Measurements from ENCODE around the gene BTBD6.

The BTBD6 gene

DNA sequence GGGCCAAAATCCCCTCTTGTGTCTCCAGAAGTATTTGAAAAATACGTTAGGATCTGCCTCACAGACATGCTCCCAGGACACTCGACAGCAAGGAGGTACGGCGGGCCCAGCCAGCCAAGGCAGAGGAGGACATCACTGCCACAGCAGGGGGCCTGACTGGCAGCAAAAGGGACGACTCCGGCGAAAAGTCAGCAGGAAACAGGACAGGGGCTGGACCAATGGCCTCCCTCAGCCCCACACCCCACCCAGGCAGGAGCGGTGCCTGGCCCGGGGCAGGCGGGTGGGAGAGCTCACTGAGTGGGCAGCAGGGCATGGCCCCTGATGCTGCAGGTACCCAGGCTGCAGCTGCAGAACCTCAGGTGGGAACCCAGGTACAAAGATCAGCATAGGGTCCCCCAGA lies 34.7 kb downstream of the BTBD6 start:
- no peak for ATAC-seq (ENCODE audit: insufficient read depth, low read depth)
- Histone ChIP-seq H2AFZ (ENCODE audit: low read depth, low read length) (no peak overlapping the region), H3K4me3 (ENCODE audit: low read depth in 1 of 2, low read length in 2 of 2) (no peak overlapping the region), H3K36me3 (ENCODE audit: insufficient read depth, low read length) (peaks cover 35% of the 10 kb centered on the region), H3K27ac (ENCODE audit: low read length) (no peak overlapping the region), H3K9ac (ENCODE audit: low read depth, low read length) (no peak overlapping the region), H4K20me1 (ENCODE audit: insufficient read depth, low read length) (peaks cover 64% of the 10 kb centered on the region), H3K27me3 (ENCODE audit: insufficient read depth, low read length, poor library complexity) (no peaks in the 10 kb centered on the region), H3K4me2 (ENCODE audit: insufficient read depth, low read length) (no peak overlapping the region), H3K9me3 (ENCODE audit: insufficient read depth, low read length, severe bottlenecking) (no peaks in the 10 kb centered on the region), H3K4me1 (ENCODE audit: insufficient read depth, low read length) (no peaks in the 10 kb centered on the region), H3K79me2 (ENCODE audit: insufficient read depth, low read length) (peaks cover 89% of the 10 kb centered on the region)
- DNase-seq, result no peak
- TF ChIP-seq, protein P1, sequence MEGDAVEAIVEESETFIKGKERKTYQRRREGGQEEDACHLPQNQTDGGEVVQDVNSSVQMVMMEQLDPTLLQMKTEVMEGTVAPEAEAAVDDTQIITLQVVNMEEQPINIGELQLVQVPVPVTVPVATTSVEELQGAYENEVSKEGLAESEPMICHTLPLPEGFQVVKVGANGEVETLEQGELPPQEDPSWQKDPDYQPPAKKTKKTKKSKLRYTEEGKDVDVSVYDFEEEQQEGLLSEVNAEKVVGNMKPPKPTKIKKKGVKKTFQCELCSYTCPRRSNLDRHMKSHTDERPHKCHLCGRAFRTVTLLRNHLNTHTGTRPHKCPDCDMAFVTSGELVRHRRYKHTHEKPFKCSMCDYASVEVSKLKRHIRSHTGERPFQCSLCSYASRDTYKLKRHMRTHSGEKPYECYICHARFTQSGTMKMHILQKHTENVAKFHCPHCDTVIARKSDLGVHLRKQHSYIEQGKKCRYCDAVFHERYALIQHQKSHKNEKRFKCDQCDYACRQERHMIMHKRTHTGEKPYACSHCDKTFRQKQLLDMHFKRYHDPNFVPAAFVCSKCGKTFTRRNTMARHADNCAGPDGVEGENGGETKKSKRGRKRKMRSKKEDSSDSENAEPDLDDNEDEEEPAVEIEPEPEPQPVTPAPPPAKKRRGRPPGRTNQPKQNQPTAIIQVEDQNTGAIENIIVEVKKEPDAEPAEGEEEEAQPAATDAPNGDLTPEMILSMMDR (IDR thresholded peaks at IDR 0.05; ENCODE audit: borderline replicate concordance, extremely low read depth, low read length, poor library complexity, severe bottlenecking), result no peak
- no peak for TF ChIP-seq EZH2 (IDR thresholded peaks at IDR 0.05; ENCODE audit: borderline replicate concordance, low read depth, low read length, severe bottlenecking)

DNA sequence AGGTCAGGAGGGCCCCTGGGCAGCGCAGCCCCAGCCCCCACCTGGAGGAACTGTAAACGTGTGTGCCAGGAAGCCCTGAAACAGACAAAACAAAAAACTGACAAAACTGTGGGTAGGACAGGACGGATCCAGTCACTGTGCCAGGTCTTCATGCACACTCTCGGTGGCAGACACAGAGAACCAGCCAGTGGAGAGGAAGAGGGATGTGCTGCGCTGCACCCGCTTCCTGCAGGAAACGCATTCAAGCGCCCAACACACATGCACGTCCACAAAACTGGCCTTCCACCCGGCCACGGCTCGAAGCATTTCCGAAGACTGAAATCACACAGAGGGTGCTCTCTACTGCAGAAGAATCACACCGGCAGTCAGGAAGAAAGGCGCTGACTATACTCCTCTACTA lies 35.6 kb downstream of the BTBD6 start:
- H3K4me2 ChIP-seq (ENCODE audit: insufficient read depth, low read length), result no peak overlapping the region
- no peak overlapping the region for H3K9ac ChIP-seq (ENCODE audit: low read depth, low read length)
- peaks cover 35% of the 10 kb centered on the region for H3K36me3 ChIP-seq (ENCODE audit: insufficient read depth, low read length)
- H3K27me3 ChIP-seq (ENCODE audit: insufficient read depth, low read length, poor library complexity), result no peaks in the 10 kb centered on the region
- H3K79me2 ChIP-seq (ENCODE audit: insufficient read depth, low read length), result peaks cover 87% of the 10 kb centered on the region
- no peaks in the 10 kb centered on the region for H3K4me1 ChIP-seq (ENCODE audit: insufficient read depth, low read length)
- DNase-seq (no peak), ATAC-seq (ENCODE audit: insufficient read depth, low read depth) (no peak)
- no peak overlapping the region for H3K4me3 ChIP-seq (ENCODE audit: low read depth in 1 of 2, low read length in 2 of 2)
- no peaks in the 10 kb centered on the region for H3K9me3 ChIP-seq (ENCODE audit: insufficient read depth, low read length, severe bottlenecking)
- no peak for TF ChIP-seq EZH2 (IDR thresholded peaks at IDR 0.05; ENCODE audit: borderline replicate concordance, low read depth, low read length, severe bottlenecking)
- TF ChIP-seq, protein P1 (IDR thresholded peaks at IDR 0.05; ENCODE audit: borderline replicate concordance, extremely low read depth, low read length, poor library complexity, severe bottlenecking), result no peak
- peaks cover 61% of the 10 kb centered on the region for H4K20me1 ChIP-seq (ENCODE audit: insufficient read depth, low read length)
- H3K27ac ChIP-seq (ENCODE audit: low read length), result no peak overlapping the region
- H2AFZ ChIP-seq (ENCODE audit: low read depth, low read length), result no peak overlapping the region

DNA sequence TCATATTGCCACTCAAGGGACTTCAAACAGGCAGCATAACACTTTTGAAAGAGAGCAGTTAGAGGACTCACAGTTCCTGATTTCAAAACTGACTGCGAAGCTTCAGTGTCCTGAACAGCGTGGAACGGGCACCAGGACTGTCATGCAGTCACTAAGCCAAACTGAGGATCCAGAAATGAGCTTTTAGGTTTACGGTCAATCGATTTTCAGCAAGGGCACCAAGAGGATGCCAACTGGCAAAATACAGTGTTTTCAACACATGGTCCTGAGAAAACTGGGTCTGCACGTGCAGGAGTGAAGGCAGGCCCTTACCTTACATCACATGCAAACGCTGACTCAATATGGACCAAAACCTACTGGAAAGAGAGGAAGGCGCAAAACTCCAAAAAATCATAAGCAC lies 36.8 kb downstream of the BTBD6 start:
- ATAC-seq (ENCODE audit: insufficient read depth, low read depth), result no peak
- Histone ChIP-seq H2AFZ (ENCODE audit: low read depth, low read length) (no peak overlapping the region), H4K20me1 (ENCODE audit: insufficient read depth, low read length) (peaks cover 61% of the 10 kb centered on the region), H3K9ac (ENCODE audit: low read depth, low read length) (no peak overlapping the region), H3K4me1 (ENCODE audit: insufficient read depth, low read length) (no peaks in the 10 kb centered on the region), H3K27ac (ENCODE audit: low read length) (no peak overlapping the region), H3K79me2 (ENCODE audit: insufficient read depth, low read length) (peaks cover 87% of the 10 kb centered on the region), H3K4me3 (ENCODE audit: low read depth in 1 of 2, low read length in 2 of 2) (no peak overlapping the region), H3K9me3 (ENCODE audit: insufficient read depth, low read length, severe bottlenecking) (no peaks in the 10 kb centered on the region), H3K4me2 (ENCODE audit: insufficient read depth, low read length) (no peak overlapping the region), H3K27me3 (ENCODE audit: insufficient read depth, low read length, poor library complexity) (no peaks in the 10 kb centered on the region), H3K36me3 (ENCODE audit: insufficient read depth, low read length) (peaks cover 35% of the 10 kb centered on the region)
- no peak for DNase-seq
- TF ChIP-seq EZH2 (IDR thresholded peaks at IDR 0.05; ENCODE audit: borderline replicate concordance, low read depth, low read length, severe bottlenecking), result no peak
- TF ChIP-seq, protein P1 (IDR thresholded peaks at IDR 0.05; ENCODE audit: borderline replicate concordance, extremely low read depth, low read length, poor library complexity, severe bottlenecking), result no peak

DNA sequence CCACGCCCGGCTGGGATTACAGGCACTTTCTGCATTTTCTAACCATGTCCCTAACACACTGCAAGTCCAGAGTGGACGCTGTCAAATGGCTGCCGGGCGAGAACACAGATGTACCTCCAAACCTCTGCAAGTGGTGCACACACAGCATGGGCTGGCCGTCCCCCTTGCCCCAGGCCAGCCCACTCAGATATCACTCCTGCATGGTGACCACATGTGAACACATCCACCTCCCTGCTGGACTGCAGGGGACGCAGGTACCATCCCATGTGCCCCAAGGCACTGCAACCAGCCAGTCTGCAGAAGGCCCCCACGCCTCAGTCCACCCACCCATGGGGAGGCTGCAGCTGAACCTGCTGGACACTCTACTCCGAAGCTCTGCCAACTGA lies 38.4 kb downstream of the BTBD6 start:
- Histone ChIP-seq H3K4me2 (ENCODE audit: insufficient read depth, low read length) (no peak overlapping the region), H3K27ac (ENCODE audit: low read length) (no peak overlapping the region), H3K4me3 (ENCODE audit: low read depth in 1 of 2, low read length in 2 of 2) (no peak overlapping the region), H3K27me3 (ENCODE audit: insufficient read depth, low read length, poor library complexity) (no peaks in the 10 kb centered on the region), H4K20me1 (ENCODE audit: insufficient read depth, low read length) (peaks cover 60% of the 10 kb centered on the region), H3K4me1 (ENCODE audit: insufficient read depth, low read length) (no peaks in the 10 kb centered on the region), H3K9ac (ENCODE audit: low read depth, low read length) (no peak overlapping the region), H3K36me3 (ENCODE audit: insufficient read depth, low read length) (peaks cover 26% of the 10 kb centered on the region), H2AFZ (ENCODE audit: low read depth, low read length) (no peak overlapping the region), H3K9me3 (ENCODE audit: insufficient read depth, low read length, severe bottlenecking) (no peaks in the 10 kb centered on the region), H3K79me2 (ENCODE audit: insufficient read depth, low read length) (peaks cover 87% of the 10 kb centered on the region)
- DNase-seq, result no peak
- TF ChIP-seq EZH2 (IDR thresholded peaks at IDR 0.05; ENCODE audit: borderline replicate concordance, low read depth, low read length, severe bottlenecking), result no peak
- TF ChIP-seq, protein P1 (IDR thresholded peaks at IDR 0.05; ENCODE audit: borderline replicate concordance, extremely low read depth, low read length, poor library complexity, severe bottlenecking), result no peak
- ATAC-seq (ENCODE audit: insufficient read depth, low read depth), result no peak
